DND-41 (cell line): Measurements from ENCODE around the gene WDR46.

Experiments
- ATAC-seq: fragments of 200-7000 bp; cut with Tn5 transposase; 3 replicates; pipeline ENCODE4 v1.9.1; 2021; ENCODE audit warnings: low read depth; ENCODE audit not compliant: insufficient read depth
- DNase-seq: peaks from one replicate; pipeline ENCODE4 v3.0.0-alpha.2; 2020
- H2AFZ ChIP-seq: 2 replicates; pipeline ENCODE4 v1.6.0; 2012; ENCODE audit warnings: low read depth, low read length
- H3K27ac ChIP-seq: 2 replicates; pipeline ENCODE4 v1.5.1; 2012; ENCODE audit warnings: low read length, inconsistent platforms
- H3K27me3 ChIP-seq: fragments of 200-600 bp; sonication (generic); 2 replicates; pipeline ENCODE4 v1.6.0; 2012; ENCODE audit warnings: low read length, mild to moderate bottlenecking, inconsistent platforms; ENCODE audit not compliant: insufficient read depth, poor library complexity
- H3K36me3 ChIP-seq: 2 replicates; pipeline ENCODE4 v1.5.1; 2012; ENCODE audit warnings: low read length, inconsistent platforms; ENCODE audit not compliant: insufficient read depth
- H3K4me1 ChIP-seq: 2 replicates; pipeline ENCODE4 v1.5.1; 2012; ENCODE audit warnings: mild to moderate bottlenecking, low read length; ENCODE audit not compliant: insufficient read depth
- H3K4me2 ChIP-seq: 2 replicates; pipeline ENCODE4 v1.6.0; 2012; ENCODE audit warnings: mild to moderate bottlenecking, moderate library complexity, low read length, inconsistent platforms; ENCODE audit not compliant: insufficient read depth
- H3K4me3 ChIP-seq, 2 experiments: fragments of 200-600 bp in 1 of 2; shearing (Covaris generic) in 1 of 2; 2 replicates each; pipeline ENCODE4 v1.5.1; 2012 to 2016; ENCODE audit warnings: inconsistent platforms in 2 of 2, low read length in 2 of 2, mild to moderate bottlenecking in 2 of 2, low read depth in 1 of 2, moderate library complexity in 1 of 2
- H3K79me2 ChIP-seq: 2 replicates; pipeline ENCODE4 v1.6.0; 2012; ENCODE audit warnings: low read length, inconsistent platforms; ENCODE audit not compliant: insufficient read depth
- H3K9ac ChIP-seq: 2 replicates; pipeline ENCODE4 v1.6.0; 2012; ENCODE audit warnings: low read depth, mild to moderate bottlenecking, inconsistent platforms, low read length, moderate library complexity
- H3K9me3 ChIP-seq: 2 replicates; pipeline ENCODE4 v1.5.1; 2012; ENCODE audit warnings: low read length, moderate library complexity, mild to moderate bottlenecking, inconsistent platforms; ENCODE audit not compliant: insufficient read depth, severe bottlenecking
- H4K20me1 ChIP-seq: 2 replicates; pipeline ENCODE4 v1.6.0; 2012; ENCODE audit warnings: low read length; ENCODE audit not compliant: insufficient read depth
- CTCF ChIP-seq: IDR thresholded peaks from 2 replicates; pipeline ENCODE4 v1.5.1; 2012; ENCODE audit warnings: borderline replicate concordance, low read length, moderate library complexity, mild to moderate bottlenecking; ENCODE audit not compliant: poor library complexity, severe bottlenecking; ENCODE audit errors: extremely low read depth
- EZH2 ChIP-seq: IDR thresholded peaks from 3 replicates; pipeline ENCODE4 v1.6.1; 2012; ENCODE audit warnings: borderline replicate concordance, low read depth, mild to moderate bottlenecking, moderate library complexity, low read length, inconsistent platforms; ENCODE audit not compliant: severe bottlenecking

Gene WDR46

GRCh38 chr6:33319939-33320314 lies 30.9 kb upstream of the WDR46 start:
- Histone ChIP-seq H3K4me2 (peak overlapping the region; percentile 97; the same call in 1 of the 2 replicates), H3K9ac (0 out of 2 replicates have a peak overlapping the region, but pooled peaks have one; percentile 12), H4K20me1 (peaks cover 13% of the 10 kb centered on the region), H3K27me3 (no peaks in the 10 kb centered on the region), H3K9me3 (no peaks in the 10 kb centered on the region), H3K27ac (no peak overlapping the region), H3K79me2 (peaks cover 54% of the 10 kb centered on the region), H3K4me3 (no peak overlapping the region; a peak in 1 of 4 replicates), H2AFZ (no peak overlapping the region), H3K36me3 (peaks cover 34% of the 10 kb centered on the region), H3K4me1 (peaks cover 70% of the 10 kb centered on the region)
- ATAC-seq: no peak
- DNase-seq: no peak
- TF ChIP-seq CTCF: no peak
- TF ChIP-seq EZH2: no peak

DNA sequence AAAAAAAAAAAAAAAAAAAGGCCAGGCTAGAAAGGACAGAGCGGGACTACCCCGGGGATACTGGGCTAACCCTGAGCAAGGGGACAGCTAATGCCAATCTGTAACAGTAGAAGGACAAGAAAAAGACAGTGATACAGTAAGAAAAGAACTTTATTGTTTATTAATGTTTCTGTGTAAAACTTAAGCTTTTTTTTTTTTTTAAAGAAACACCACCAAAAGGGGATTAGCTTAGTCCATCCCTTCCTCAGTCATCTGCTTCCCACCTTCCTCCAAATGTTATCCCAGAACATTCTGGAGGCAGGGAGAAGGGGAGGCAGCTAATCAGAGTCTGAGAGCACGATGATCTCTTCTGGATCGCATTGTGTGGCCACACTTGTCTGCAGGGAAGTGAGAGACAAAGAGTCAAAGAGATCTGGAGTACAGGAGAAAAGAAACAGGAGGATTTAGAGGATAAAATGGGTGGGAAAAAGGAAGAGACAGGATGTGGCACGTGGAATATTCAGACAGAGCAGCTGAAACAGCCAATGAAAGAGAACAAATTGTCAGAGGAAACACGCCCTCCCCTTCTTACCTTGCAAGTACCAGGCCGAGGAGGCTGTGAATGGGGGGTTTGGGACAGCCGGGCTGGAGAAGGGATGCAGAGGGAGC lies 29.5 kb upstream of the WDR46 start:
- no peak for DNase-seq
- Histone ChIP-seq H3K4me1 (peaks cover 69% of the 10 kb centered on the region), H3K27me3 (no peaks in the 10 kb centered on the region), H3K9ac (peak overlapping the region; percentile 59), H3K4me2 (peak overlapping the region; percentile 97), H3K36me3 (peaks cover 34% of the 10 kb centered on the region), H3K9me3 (no peaks in the 10 kb centered on the region), H3K27ac (peak overlapping the region; percentile 83), H4K20me1 (peaks cover 13% of the 10 kb centered on the region), H3K79me2 (peaks cover 61% of the 10 kb centered on the region), H2AFZ (peak overlapping the region; percentile 57; the same call in 1 of the 2 replicates), H3K4me3 (peak overlapping the region; percentile 34 to 63; a peak in 3 of 4 replicates)
- ATAC-seq: no peak
- TF ChIP-seq EZH2 (no peak), CTCF (no peak)

- Histone ChIP-seq H2AFZ (peak within 1 kb of the TSS; percentile 77), H3K27ac (peak within 1 kb of the TSS; percentile 83), H3K27me3 (no peaks in the 10 kb centered on the region), H3K36me3 (peaks cover 34% of the 10 kb centered on the region), H3K79me2 (peaks cover 66% of the 10 kb centered on the region), H3K4me2 (peak within 1 kb of the TSS; percentile 97), H4K20me1 (peaks cover 16% of the 10 kb centered on the region), H3K9ac (peak within 1 kb of the TSS; percentile 59), H3K4me1 (peaks cover 69% of the 10 kb centered on the region), H3K9me3 (no peaks in the 10 kb centered on the region), H3K4me3 (peak within 1 kb of the TSS; percentile 34 to 63; a peak in 3 of 4 replicates)
- DNase-seq: peak; percentile 97
- ATAC-seq: peak; percentile 79
- TF ChIP-seq EZH2: no peak
- no peak for TF ChIP-seq CTCF
Measured at GRCh38 chr6:33317669-33318425, 28.8 kb upstream of the WDR46 start, which contains the start of gene ZBTB22. Gene ZBTB22 (minus strand): TSS chr6:33317744. CDS start chr6:33316916, 828 bp downstream.
